DOHH2 (cell line): ENCODE measurements around the gene HOXA10.

ENCODE experiments used
- H3F3A ChIP-seq: fragments of 200-600 bp; sonication (generic), shearing (Covaris generic); 2 replicates; pipeline ENCODE4 v1.6.0; 2016; ENCODE audit warnings: antibody characterized with exemption, mild to moderate bottlenecking; ENCODE audit not compliant: control insufficient read depth, insufficient read depth
- H3K27ac ChIP-seq: fragments of 200-600 bp; sonication (generic); 2 replicates; pipeline ENCODE4 v1.5.1; 2014; ENCODE audit warnings: low read depth, mild to moderate bottlenecking, low read length, moderate library complexity
- H3K27me3 ChIP-seq: fragments of 200-600 bp; sonication (generic); 2 replicates; pipeline ENCODE4 v1.6.1; 2014; ENCODE audit warnings: mild to moderate bottlenecking, low read length, mixed read lengths; ENCODE audit not compliant: control insufficient read depth
- H3K36me3 ChIP-seq: fragments of 200-600 bp; sonication (generic); 2 replicates; pipeline ENCODE4 v1.6.1; 2014; ENCODE audit warnings: mild to moderate bottlenecking, low read length, moderate library complexity, mixed read lengths; ENCODE audit not compliant: control insufficient read depth
- H3K4me1 ChIP-seq: fragments of 200-600 bp; sonication (generic); 2 replicates; pipeline ENCODE4 v1.6.1; 2014; ENCODE audit warnings: mild to moderate bottlenecking, low read length, mixed read lengths; ENCODE audit not compliant: control insufficient read depth
- H3K4me2 ChIP-seq: fragments of 200-600 bp; sonication (generic); 2 replicates; pipeline ENCODE4 v1.6.0; 2014; ENCODE audit warnings: mild to moderate bottlenecking, low read length, moderate library complexity
- H3K4me3 ChIP-seq: fragments of 200-600 bp; sonication (generic); 2 replicates; pipeline ENCODE4 v1.5.1; 2014; ENCODE audit warnings: mild to moderate bottlenecking, low read length, mixed read lengths
- H3K79me2 ChIP-seq: fragments of 200-600 bp; sonication (generic); 2 replicates; pipeline ENCODE4 v1.6.1; 2014; ENCODE audit warnings: mild to moderate bottlenecking, low read length, mixed read lengths; ENCODE audit not compliant: control insufficient read depth
- H3K9me2 ChIP-seq: fragments of 200-600 bp; sonication (generic); replicated peaks from 2 replicates; pipeline ENCODE4 v1.6.1; 2014; ENCODE audit warnings: mild to moderate bottlenecking, low read length, mixed read lengths; ENCODE audit not compliant: control insufficient read depth
- H3K9me3 ChIP-seq: fragments of 200-600 bp; sonication (generic); 2 replicates; pipeline ENCODE4 v1.6.1; 2014; ENCODE audit warnings: antibody characterized with exemption, low read length, mixed read lengths; ENCODE audit not compliant: control insufficient read depth, insufficient read depth
- H4K20me1 ChIP-seq: fragments of 200-600 bp; sonication (generic); 2 replicates; pipeline ENCODE4 v1.6.0; 2014; ENCODE audit warnings: low read depth, mild to moderate bottlenecking, antibody characterized with exemption, low read length, moderate library complexity; ENCODE audit not compliant: control insufficient read depth, insufficient read depth
- EZH2phosphoT487 ChIP-seq: fragments of 200-600 bp; sonication (generic); IDR thresholded peaks from 2 replicates; pipeline ENCODE4 v1.6.1; 2017; ENCODE audit warnings: borderline replicate concordance, mild to moderate bottlenecking, antibody characterized with exemption, low read length, moderate library complexity, mixed read lengths
- TF ChIP-seq, protein P1 (sequence below): fragments of 200-600 bp; sonication (generic); IDR thresholded peaks from one replicate; pipeline ENCODE4 v1.5.1; 2014; ENCODE audit warnings: antibody characterized with exemption, mild to moderate bottlenecking, low read depth, low read length; ENCODE audit not compliant: poor library complexity, severe bottlenecking

The HOXA10 gene

DNA sequence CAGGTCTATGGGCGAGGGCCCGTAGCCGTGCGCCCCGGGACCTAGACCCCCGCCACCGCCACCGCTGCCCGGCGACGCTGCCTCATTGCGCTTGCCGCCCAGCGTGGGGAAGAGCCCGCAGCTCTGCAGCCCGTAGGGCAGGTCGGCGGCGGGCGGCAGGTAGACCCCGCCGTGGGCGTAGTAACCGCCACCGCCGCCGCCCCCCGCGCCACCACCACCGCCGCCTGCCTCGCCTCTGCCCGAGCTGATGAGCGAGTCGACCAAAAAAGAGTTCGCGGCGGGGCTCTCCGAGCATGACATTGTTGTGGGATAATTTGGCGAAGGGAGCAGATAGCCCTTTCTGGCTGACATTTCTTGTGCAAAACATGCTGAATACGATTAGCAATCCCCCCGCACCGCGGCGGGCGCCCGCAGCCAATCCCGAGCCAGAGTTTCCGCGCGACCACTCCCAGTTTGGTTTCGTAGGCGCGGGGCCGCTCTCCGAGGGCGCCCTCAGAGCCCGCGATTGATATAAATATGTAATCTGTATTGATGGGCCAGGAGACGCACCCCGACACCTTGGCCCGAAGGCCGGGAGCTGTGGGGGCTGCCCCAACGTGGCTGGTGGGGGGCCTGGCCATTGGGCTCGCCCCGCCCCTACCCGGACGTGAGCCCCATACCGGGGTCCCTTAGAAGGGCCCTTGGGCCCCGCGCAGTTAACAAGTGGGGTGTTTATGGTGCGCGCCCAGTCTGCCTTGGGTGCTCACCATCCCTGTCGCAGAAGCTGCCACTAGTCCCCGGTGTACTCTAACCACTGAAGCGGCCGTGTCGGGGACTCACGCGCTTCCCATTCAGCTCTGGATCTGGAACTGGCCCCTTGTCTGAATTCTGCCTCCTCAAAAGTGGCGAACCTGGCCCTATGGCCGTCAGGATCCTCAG is at the start of gene HOXA10:
TSS of gene HOXA10 (minus strand) at position 365 of the 918 bp plus-strand sequence. CDS start at position 351, 14 bp downstream.
- H3K27ac ChIP-seq: no peak within 1 kb of the TSS
- peak within 1 kb of the TSS; percentile 66 for H3K4me3 ChIP-seq
- H3K9me3 ChIP-seq: no peaks in the 10 kb centered on the region
- peaks cover 61% of the 10 kb centered on the region for H3K27me3 ChIP-seq
- peaks cover 5% of the 10 kb centered on the region; the same call in 1 of the 2 replicates for H4K20me1 ChIP-seq
- H3K79me2 ChIP-seq: no peaks in the 10 kb centered on the region
- peaks cover 13% of the 10 kb centered on the region for H3K4me1 ChIP-seq
- no peaks in the 10 kb centered on the region for H3K36me3 ChIP-seq
- H3K9me2 ChIP-seq: no peaks in the 10 kb centered on the region
- no peak for TF ChIP-seq EZH2phosphoT487
- TF ChIP-seq, protein P1, sequence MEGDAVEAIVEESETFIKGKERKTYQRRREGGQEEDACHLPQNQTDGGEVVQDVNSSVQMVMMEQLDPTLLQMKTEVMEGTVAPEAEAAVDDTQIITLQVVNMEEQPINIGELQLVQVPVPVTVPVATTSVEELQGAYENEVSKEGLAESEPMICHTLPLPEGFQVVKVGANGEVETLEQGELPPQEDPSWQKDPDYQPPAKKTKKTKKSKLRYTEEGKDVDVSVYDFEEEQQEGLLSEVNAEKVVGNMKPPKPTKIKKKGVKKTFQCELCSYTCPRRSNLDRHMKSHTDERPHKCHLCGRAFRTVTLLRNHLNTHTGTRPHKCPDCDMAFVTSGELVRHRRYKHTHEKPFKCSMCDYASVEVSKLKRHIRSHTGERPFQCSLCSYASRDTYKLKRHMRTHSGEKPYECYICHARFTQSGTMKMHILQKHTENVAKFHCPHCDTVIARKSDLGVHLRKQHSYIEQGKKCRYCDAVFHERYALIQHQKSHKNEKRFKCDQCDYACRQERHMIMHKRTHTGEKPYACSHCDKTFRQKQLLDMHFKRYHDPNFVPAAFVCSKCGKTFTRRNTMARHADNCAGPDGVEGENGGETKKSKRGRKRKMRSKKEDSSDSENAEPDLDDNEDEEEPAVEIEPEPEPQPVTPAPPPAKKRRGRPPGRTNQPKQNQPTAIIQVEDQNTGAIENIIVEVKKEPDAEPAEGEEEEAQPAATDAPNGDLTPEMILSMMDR: no peak
- peak within 1 kb of the TSS; percentile 73 for H3K4me2 ChIP-seq
- H3F3A ChIP-seq: peaks cover 10% of the 10 kb centered on the region

DNA sequence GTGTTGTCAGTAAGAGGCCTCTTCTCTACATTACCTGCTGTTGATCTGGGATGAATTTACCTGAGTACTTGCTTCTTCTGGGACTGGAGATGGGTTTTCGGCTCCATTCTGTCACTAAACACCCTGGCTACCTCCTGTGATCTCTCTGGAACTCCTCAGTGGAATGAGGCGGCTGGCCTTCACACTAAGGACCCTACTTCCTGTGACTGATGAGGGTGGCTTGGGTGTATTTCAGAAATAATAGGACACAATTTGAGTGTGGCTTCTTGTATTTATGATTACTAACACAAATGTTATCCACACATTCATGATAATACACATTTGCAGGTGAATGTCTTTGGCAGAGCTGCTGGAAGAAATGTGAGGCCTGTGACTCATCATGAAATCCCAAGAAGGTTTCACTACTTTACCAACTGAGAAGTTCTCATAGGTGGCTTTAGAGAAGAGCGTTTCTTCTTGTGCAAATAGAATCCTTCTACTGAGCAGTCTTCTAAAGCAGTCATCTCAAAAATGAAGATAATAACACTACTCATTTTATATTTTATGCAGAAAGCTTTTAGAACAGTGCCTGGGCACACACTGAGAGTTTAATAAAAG is 47.2 kb upstream of the HOXA10 start:
- TF ChIP-seq, protein P1: no peak
- H4K20me1 ChIP-seq: no peaks in the 10 kb centered on the region
- no peaks in the 10 kb centered on the region for H3K79me2 ChIP-seq
- H3K9me2 ChIP-seq: no peaks in the 10 kb centered on the region
- H3K4me3 ChIP-seq: no peak overlapping the region
- H3K4me1 ChIP-seq: peaks cover 6% of the 10 kb centered on the region; the same call in 1 of the 2 replicates
- H3K4me2 ChIP-seq: no peak overlapping the region
- H3K27me3 ChIP-seq: peaks cover 64% of the 10 kb centered on the region
- no peaks in the 10 kb centered on the region for H3K9me3 ChIP-seq
- no peak overlapping the region for H3K27ac ChIP-seq
- H3F3A ChIP-seq: no peaks in the 10 kb centered on the region
- H3K36me3 ChIP-seq: no peaks in the 10 kb centered on the region

DNA sequence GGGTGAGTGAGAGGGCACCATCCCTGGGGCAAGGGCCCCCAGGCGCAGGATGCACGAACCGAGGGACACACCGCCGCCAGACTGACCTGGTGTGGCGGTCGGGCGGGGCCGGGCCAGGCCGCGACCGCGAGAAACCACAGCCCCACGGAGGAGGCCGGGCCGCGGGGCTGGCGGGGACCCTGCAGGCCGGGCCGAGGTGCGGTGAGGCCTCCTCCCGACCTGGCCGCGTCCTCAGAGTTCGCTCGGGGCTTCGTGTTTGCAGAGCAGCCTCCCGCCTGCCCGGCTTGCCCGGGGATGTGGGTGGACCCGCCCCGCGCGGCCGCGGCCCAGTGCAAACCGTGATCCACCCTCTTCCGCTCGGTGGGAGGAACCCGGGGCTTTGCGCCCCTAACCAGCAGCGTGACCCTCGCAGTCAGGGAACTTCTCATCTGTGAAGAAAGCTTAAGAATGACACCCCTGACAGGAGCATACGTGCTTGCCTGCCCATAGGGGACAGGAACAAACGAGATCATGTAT is 46.4 kb upstream of the HOXA10 start:
- Histone ChIP-seq H3K36me3 (no peaks in the 10 kb centered on the region), H3F3A (no peaks in the 10 kb centered on the region), H3K9me2 (no peaks in the 10 kb centered on the region), H4K20me1 (no peaks in the 10 kb centered on the region), H3K27ac (no peak overlapping the region), H3K4me2 (peak overlapping the region; percentile 27; the same call in 1 of the 2 replicates), H3K79me2 (no peaks in the 10 kb centered on the region), H3K27me3 (peaks cover 71% of the 10 kb centered on the region), H3K4me3 (no peak overlapping the region), H3K4me1 (peaks cover 6% of the 10 kb centered on the region; the same call in 1 of the 2 replicates), H3K9me3 (no peaks in the 10 kb centered on the region)
- TF ChIP-seq EZH2phosphoT487: peak; percentile 99
- TF ChIP-seq, protein P1: no peak
